GM12878 (cell line): ENCODE results near the gene CELF2. TPM values are rescaled to one million over a fixed set of nuclear protein-coding genes. Genes with fewer than 3 reads are reported as not detected.

ENCODE experiments used
- ATAC-seq: fragments of 200-7000 bp; cut with Tn5 transposase; 3 replicates; pipeline ENCODE4 v1.9.1; 2020; ENCODE audit warnings: mild to moderate bottlenecking, moderate library complexity
- BruUV-seq: library from RNA; stranded (reverse); fragments of 400-500 nt; replicated peaks from 2 replicates; lab custom pipeline; 2021; lab: Mats Ljungman, UMichigan
- CTCF ChIA-PET: fragments of 300-600 bp; sonication (Branson Sonifier 250); formaldehyde crosslinking; extraction: SDS; loops from one replicate; lab custom pipeline; 2021; ENCODE audit warnings: inconsistent platforms; lab: Yijun Ruan, JAX
- POLR2A ChIA-PET: fragments of 350-600 bp; formaldehyde crosslinking; extraction: SDS; loops from one replicate; lab custom pipeline; 2021; ENCODE audit warnings: inconsistent platforms; lab: Charles Lee
- RAD21 ChIA-PET: fragments of 300-600 bp; sonication (Branson Sonifier 250); formaldehyde crosslinking; loops from one replicate; lab custom pipeline; 2023; ENCODE audit warnings: antibody characterized with exemption; ENCODE audit not compliant: unreplicated experiment; lab: Charles Lee
- SMC1A ChIA-PET: fragments of 300-600 bp; sonication (Branson Sonifier 250); formaldehyde crosslinking; loops from one replicate; lab custom pipeline; 2023; ENCODE audit not compliant: unreplicated experiment, uncharacterized antibody; lab: Charles Lee
- DNase-seq: peaks from one replicate; pipeline ENCODE4 v3.0.0-alpha.2; 2011; ENCODE audit warnings: low read depth, low spot score
- FAIRE-seq: peaks from 3 replicates; lab custom pipeline; 2011; peaks lifted over from hg19 to GRCh38; lab: Jason Lieb, UNC
- H2AFZ ChIP-seq: 2 replicates; pipeline ENCODE4 v1.6.0; 2011; ENCODE audit warnings: low read depth, low read length, control low read depth; ENCODE audit not compliant: control insufficient read depth
- H3K27ac ChIP-seq: 2 replicates; pipeline ENCODE4 v1.5.1; 2011; ENCODE audit warnings: control low read depth; ENCODE audit not compliant: control insufficient read depth, insufficient read depth
- H3K27me3 ChIP-seq, 2 experiments: replicated peaks in 1 of 2; 2 replicates each; pipeline versions ENCODE4 v1.6.0 to v1.6.1; 2011; ENCODE audit warnings: low read length in 1 of 2; ENCODE audit not compliant: control insufficient read depth in 2 of 2, insufficient read depth in 2 of 2
- H3K36me3 ChIP-seq, 2 experiments: 2 replicates each; pipeline ENCODE4 v1.5.1; 2011; ENCODE audit warnings: low read length in 1 of 2; ENCODE audit not compliant: control insufficient read depth in 2 of 2, insufficient read depth in 2 of 2
- H3K4me1 ChIP-seq: 2 replicates; pipeline ENCODE4 v1.6.1; 2011; ENCODE audit warnings: mild to moderate bottlenecking, low read length, moderate library complexity, mixed read lengths; ENCODE audit not compliant: control insufficient read depth, insufficient read depth
- H3K4me2 ChIP-seq: 2 replicates; pipeline ENCODE4 v1.6.0; 2011; ENCODE audit warnings: control low read depth; ENCODE audit not compliant: control insufficient read depth, insufficient read depth
- H3K4me3 ChIP-seq: fragments of 200-600 bp; sonication (generic); 2 replicates; pipeline ENCODE4 v1.5.1; 2016
- H3K79me2 ChIP-seq: 2 replicates; pipeline ENCODE4 v1.6.0; 2011; ENCODE audit warnings: low read length; ENCODE audit not compliant: control insufficient read depth, insufficient read depth
- H3K9ac ChIP-seq: 2 replicates; pipeline ENCODE4 v1.8.0; 2011; ENCODE audit warnings: low read length, control low read depth, mixed read lengths; ENCODE audit not compliant: control insufficient read depth, insufficient read depth
- H3K9me3 ChIP-seq: replicated peaks from 3 replicates; pipeline ENCODE4 v1.5.1; 2011; ENCODE audit warnings: mild to moderate bottlenecking, low read length; ENCODE audit not compliant: control insufficient read depth, insufficient read depth
- H4K20me1 ChIP-seq: 2 replicates; pipeline ENCODE4 v1.6.0; 2011; ENCODE audit not compliant: control insufficient read depth, insufficient read depth
- CBX5 ChIP-seq: sonication (generic); IDR thresholded peaks from 2 replicates; pipeline ENCODE4 v1.6.1; 2016; ENCODE audit warnings: low read depth, moderate library complexity, mild to moderate bottlenecking, inconsistent platforms
- EGR1 ChIP-seq, 2 experiments: IDR thresholded peaks; 1 replicate in 1 of 2; 2 replicates in 1 of 2; pipeline ENCODE4 v1.6.1; 2011 to 2012; ENCODE audit warnings: low read depth in 2 of 2, low read length in 2 of 2, borderline replicate concordance in 1 of 2, mild to moderate bottlenecking in 1 of 2, moderate library complexity in 1 of 2
- POLR2A ChIP-seq: IDR thresholded peaks from 2 replicates; pipeline ENCODE4 v1.6.1; 2011; ENCODE audit warnings: low read depth, mild to moderate bottlenecking, low read length
- WGBS: methylation state at CpG from one replicate; pipeline ENCODE4 v1.1.6; 2016; ENCODE audit warnings: low lambda C conversion rate; ENCODE audit not compliant: insufficient replicate concordance, insufficient coverage; ENCODE audit errors: missing lambda C conversion rate; 5-methylcytosine and 5-hydroxymethylcytosine counted together
- in situ Hi-C: fragments of 300-500 bp; cut with MboI; formaldehyde crosslinking; loops from 9 replicates; pipeline ENCODE4 v1.14.3; 2018; ENCODE audit warnings: mixed read lengths
- intact Hi-C: fragments of 100-400 bp; cut with micrococcal nuclease; formaldehyde crosslinking; loops from one replicate; pipeline ENCODE4 v1.14.2; 2022; ENCODE audit not compliant: unreplicated experiment
- polyA plus RNA-seq, 11 experiments: library from polyadenylated mRNA; depleted of rRNA in 4 of 11; unstranded in 6 of 11; stranded (reverse) in 5 of 11; fragments of >200 nt; fragmentation: Nextera tagmentation in 4 of 11; fragmentation: Illumina TruSeq in 1 of 11; extraction: Ambion mirVana in 4 of 11; extraction: Trizol in 1 of 11; gene quantifications; 1 replicate in 1 of 11; 2 replicates in 10 of 11; pipeline versions ENCODE4 v1.2.1 to v1.2.3, GENCODE V29; 2011 to 2016; ENCODE audit warnings: inconsistent platforms in 2 of 11, missing spikeins in 2 of 11, low read depth in 1 of 11
- total RNA-seq, 4 experiments: library from RNA; depleted of rRNA in 3 of 4; stranded (reverse); fragments of >200 nt in 3 of 4; fragmentation: Illumina TruSeq in 1 of 4; extraction: Trizol in 1 of 4; gene quantifications; 2 replicates each; pipeline versions ENCODE4 v1.2.1 to v1.2.3, GENCODE V29; 2013 to 2021
- TF ChIP-seq, protein P1 (sequence below): IDR thresholded peaks from 2 replicates; pipeline ENCODE4 v1.6.1; 2011; ENCODE audit warnings: mild to moderate bottlenecking, low read depth, low read length, moderate library complexity; ENCODE audit not compliant: insufficient replicate concordance

CELF2 gene
- total and polyA plus RNA-seq, 10 of the 15 experiments (the other 5 are each of a cell fraction or from before 2014, with no cell fraction given) = 20.8 to 129 (median 86.3) TPM

DNA sequence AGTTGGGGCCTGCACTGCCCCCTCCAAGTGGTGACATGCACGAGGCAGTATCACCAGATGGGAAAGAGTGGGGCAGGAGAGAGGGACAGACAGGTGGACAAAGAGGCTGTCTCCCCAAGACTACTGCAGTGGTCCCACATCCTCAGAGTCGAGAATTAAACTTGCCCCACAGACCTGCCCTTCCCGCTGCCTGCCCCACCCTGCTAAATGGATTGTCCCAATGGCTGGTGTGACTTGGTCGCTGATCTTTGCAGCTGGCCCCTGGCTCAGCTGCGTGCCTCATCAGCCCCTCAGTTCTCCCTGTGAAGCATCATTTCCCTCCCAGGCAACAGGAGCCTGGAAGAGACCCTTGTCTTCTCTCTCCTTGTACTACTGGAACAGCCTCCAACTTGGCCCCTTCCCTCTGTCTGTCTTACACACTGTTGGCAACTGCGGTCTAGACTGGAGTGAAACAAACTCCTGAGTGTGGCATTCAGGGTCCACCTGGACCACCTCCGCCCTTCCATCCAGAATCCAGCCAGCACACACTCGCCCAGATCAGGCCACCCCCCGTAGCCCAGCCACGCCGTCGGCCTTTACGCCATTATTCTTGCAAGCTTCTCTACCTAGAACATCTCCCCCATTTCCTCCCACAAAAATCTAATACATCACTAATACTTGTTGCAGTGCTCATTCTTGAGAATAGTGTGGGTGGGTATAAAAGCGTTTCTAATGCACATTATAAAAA, 275.1 kb downstream of the CELF2 start:
- H3K36me3 ChIP-seq = peaks cover 38 to 74% of the 10 kb centered on the region in 2 experiments
- 78% methylated on average over 14 of the region's 14 CpGs for WGBS
- in situ Hi-C loops = no loop called here
- no peaks in the 10 kb centered on the region; the same call in 1 of the 2 replicates for H3K4me1 ChIP-seq
- POLR2A ChIA-PET = no interaction called here
- H4K20me1 ChIP-seq = no peaks in the 10 kb centered on the region
- H3K79me2 ChIP-seq = no peaks in the 10 kb centered on the region
- CTCF ChIA-PET = no interaction called here
- H3K27ac ChIP-seq = no peak overlapping the region
- H2AFZ ChIP-seq = no peak overlapping the region
- FAIRE-seq = no peak
- TF ChIP-seq, protein P1, sequence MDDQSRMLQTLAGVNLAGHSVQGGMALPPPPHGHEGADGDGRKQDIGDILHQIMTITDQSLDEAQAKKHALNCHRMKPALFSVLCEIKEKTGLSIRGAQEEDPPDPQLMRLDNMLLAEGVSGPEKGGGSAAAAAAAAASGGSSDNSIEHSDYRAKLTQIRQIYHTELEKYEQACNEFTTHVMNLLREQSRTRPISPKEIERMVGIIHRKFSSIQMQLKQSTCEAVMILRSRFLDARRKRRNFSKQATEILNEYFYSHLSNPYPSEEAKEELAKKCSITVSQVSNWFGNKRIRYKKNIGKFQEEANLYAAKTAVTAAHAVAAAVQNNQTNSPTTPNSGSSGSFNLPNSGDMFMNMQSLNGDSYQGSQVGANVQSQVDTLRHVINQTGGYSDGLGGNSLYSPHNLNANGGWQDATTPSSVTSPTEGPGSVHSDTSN = no peak
- no TSS peak for BruUV-seq
- SMC1A ChIA-PET = no interaction called here
- no peak overlapping the region for H3K4me2 ChIP-seq
- H3K27me3 ChIP-seq = no peaks in the 10 kb centered on the region
- no peaks in the 10 kb centered on the region for H3K9me3 ChIP-seq
- intact Hi-C loops = no loop called here
- DNase-seq = no peak
- H3K4me3 ChIP-seq = no peak overlapping the region
- RAD21 ChIA-PET = no interaction called here
- no peak overlapping the region for H3K9ac ChIP-seq
- ATAC-seq = no peak

DNA sequence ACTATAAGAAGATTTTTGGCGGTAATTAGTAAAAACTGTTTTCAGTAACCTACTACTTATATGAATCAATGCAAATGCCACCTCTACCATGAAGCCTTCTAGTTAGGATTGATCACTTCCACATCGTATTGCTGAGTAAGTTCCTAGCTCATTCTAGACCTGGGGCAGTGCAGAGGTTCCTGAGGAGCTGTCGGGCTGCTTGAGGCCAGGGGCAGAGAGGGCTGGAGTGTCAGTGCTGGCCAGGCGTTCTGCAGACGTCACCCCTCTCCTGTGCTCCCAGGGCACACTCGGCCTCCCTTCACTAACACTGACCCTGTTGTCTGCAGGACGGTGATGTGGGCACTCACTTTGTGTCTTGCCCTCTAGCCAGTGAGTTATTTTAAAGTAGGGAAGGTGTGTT, 275.7 kb downstream of the CELF2 start:
- H3K27me3 ChIP-seq = no peaks in the 10 kb centered on the region
- CTCF ChIA-PET = no interaction called here
- SMC1A ChIA-PET = no interaction called here
- H3K4me2 ChIP-seq = no peak overlapping the region
- no peak overlapping the region for H3K4me3 ChIP-seq
- no peak overlapping the region for H2AFZ ChIP-seq
- in situ Hi-C loops = no loop called here
- peaks cover 35 to 68% of the 10 kb centered on the region in 2 experiments for H3K36me3 ChIP-seq
- H3K9ac ChIP-seq = no peak overlapping the region
- DNase-seq (no peak), ATAC-seq (no peak), FAIRE-seq (no peak)
- no TSS peak for BruUV-seq
- 56% methylated on average over 7 of the region's 7 CpGs for WGBS
- intact Hi-C loops = no loop called here
- no peaks in the 10 kb centered on the region for H4K20me1 ChIP-seq
- RAD21 ChIA-PET = no interaction called here
- H3K4me1 ChIP-seq = no peaks in the 10 kb centered on the region; the same call in 1 of the 2 replicates
- no peak overlapping the region for H3K27ac ChIP-seq
- POLR2A ChIA-PET = no interaction called here
- no peaks in the 10 kb centered on the region for H3K79me2 ChIP-seq
- TF ChIP-seq EGR1 (IDR thresholded peaks at IDR 0.05; ENCODE audit: borderline replicate concordance in 1 of 2, low read depth in 2 of 2, low read length in 2 of 2) (no peak), POLR2A (peak; percentile 34; the same call in 1 of the 2 replicates), CBX5 (no peak)
- H3K9me3 ChIP-seq = no peaks in the 10 kb centered on the region
